Subcutaneous adipose tissue (tissue), 4 donors: ENCODE measurements around the gene SLC26A11. TPM values are rescaled to one million over a fixed set of nuclear protein-coding genes. Genes with fewer than 3 reads are reported as not detected.

Experiments
- CTCF ChIP-seq: fragments of 450-650 bp; IDR thresholded peaks from one replicate; pipeline ENCODE4 v1.5.1; 2016; ENCODE audit warnings: low read depth, mild to moderate bottlenecking, control low read depth, antibody characterized with exemption, moderate library complexity
- total RNA-seq, 4 donors: library from RNA; depleted of rRNA; stranded (reverse); fragments of >200 nt; gene quantifications; one replicate each; pipeline ENCODE4 v1.1.0, GENCODE V29; 2016

Gene SLC26A11
- total RNA-seq, 4 donors from 2014 or later: 4.7 to 31.4 (median 13.0) TPM

GRCh38 chr17:80291691-80292487 is 71.7 kb downstream of the SLC26A11 start:
- TF ChIP-seq CTCF: no peak

GRCh38 chr17:80292521-80292971 is 72.3 kb downstream of the SLC26A11 start:
- TF ChIP-seq CTCF: no peak

- no peak for TF ChIP-seq CTCF
Observed at GRCh38 chr17:80294210-80294609, 74.0 kb downstream of the SLC26A11 start.

- no peak for TF ChIP-seq CTCF
Observed at GRCh38 chr17:80294653-80295052, 74.4 kb downstream of the SLC26A11 start.

- no peak for TF ChIP-seq CTCF
Observed at GRCh38 chr17:80295146-80295545, 74.9 kb downstream of the SLC26A11 start.

- no peak for TF ChIP-seq CTCF
Observed at GRCh38 chr17:80295559-80295958, 75.3 kb downstream of the SLC26A11 start.

- TF ChIP-seq CTCF: no peak
Observed at GRCh38 chr17:80296221-80296620, 76.0 kb downstream of the SLC26A11 start.
